ENCODE results near the gene OLIG1.

Gene OLIG1

DNA sequence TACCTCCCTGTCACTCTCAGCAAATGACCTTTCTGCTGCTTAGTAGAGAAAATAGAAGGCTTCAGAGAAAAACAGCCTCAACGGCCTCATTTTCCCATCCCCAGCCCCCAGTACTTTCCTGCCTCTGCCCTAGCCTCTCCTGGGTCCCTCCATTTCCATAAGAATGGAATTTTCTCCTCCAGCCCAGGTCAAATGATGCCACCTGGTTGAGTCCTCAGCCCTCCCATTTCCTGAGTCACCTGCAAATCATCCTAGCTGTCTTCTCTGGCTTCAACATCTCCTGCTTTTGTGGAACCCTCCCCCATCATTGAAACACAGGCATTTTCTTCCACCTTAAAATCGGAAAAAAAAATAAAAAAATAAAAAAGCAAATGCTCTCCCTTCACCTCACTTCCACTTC is 35.1 kb downstream of the OLIG1 start:
- no peak for DNase-seq

DNA sequence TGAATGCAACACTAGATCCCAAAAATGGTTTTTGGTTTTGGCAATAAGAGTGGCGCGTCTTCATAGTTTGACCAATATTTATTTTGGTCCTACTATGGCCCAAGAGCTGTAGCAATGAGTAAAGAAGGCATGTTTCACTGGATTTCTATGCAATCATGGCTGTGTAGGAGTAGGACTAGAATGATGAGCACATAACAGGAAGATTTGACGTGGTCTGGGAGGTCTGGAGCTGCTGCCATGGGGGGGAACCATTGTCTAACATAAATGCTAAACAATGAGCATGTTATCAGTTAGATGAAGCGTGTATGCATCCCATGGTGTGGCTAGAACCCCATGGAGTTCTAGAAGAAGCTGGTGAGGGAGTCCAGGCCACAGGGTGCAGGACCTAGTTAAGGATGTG is 38.3 kb downstream of the OLIG1 start:
- DNase-seq = no peak

DNA sequence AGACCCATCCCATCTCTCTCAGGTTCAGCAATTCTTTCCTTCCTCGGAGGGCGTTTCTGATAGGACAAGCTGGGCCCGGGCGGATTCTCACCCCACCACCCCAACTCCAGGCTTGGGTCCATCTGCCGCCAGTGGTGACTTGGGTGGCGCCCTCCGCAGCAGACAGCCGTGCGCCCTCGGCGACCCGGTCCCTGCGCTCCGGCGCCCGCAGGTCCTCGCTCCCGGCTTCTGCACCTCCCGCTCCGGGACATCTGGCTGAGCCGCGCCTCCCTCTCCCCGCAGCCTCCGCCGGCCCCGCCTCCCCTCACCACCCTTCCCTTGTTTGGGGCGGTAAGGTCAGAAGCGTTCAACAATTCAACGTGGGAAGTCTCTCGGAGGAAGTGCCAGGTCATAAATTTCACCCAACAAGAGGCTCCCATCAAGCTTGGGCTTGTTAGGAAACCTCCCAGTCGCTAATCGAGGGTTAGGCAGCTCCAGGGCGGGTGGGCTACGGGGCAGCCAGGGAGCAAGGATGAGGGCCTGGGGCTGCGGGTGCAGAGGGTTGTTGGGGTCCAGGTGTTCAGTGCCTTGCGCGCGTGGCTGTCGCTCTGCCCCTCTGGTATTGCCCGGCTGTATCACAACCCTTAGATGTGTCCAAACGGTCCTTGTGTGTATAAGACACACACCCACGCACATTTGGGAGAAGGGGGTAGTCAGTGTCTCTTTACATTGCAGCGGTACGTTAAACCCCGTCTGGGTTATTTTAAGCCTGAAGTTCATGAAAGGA is 39.8 kb downstream of the OLIG1 start:
- peak in 1 of 2 donors; percentile 13 for DNase-seq

DNA sequence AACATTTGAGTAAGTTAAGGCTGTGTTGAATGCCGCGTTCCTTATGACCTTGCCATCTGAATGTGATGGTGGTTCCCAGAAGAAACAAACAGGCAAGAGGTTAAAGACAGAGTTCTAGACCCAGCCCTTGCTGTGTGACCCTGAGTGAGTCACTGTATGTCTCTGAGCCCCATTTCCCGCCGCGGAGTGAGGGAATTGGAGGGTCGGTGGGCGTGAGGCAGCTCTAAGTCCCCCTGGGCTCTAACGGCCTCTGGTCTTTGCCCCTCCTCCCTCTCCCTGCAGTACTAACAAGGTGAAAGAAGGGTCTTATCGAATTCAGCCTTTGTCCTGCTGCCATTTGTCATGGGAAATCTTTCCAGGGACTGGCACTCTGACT is 40.4 kb downstream of the OLIG1 start:
- no peak for DNase-seq

DNA sequence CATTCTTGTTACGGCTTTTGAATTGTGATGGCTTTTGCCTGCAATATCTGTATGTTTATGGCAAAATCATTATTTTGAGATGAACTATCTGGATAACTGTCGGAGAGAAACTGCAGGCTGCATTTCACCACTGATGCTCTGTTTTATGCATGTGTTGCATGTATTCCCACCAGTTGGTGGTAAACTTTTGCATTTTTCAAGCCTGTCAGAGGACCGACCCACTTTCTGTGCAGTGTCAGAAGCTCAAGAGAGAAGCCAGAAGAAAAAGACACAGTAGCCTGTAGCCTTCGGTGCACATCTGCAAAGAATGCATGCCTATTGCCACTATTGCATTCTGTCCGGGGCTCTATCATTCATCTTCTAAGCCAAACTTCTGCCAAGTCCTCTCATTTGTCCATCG is 41.6 kb downstream of the OLIG1 start:
- DNase-seq = no peak

DNA sequence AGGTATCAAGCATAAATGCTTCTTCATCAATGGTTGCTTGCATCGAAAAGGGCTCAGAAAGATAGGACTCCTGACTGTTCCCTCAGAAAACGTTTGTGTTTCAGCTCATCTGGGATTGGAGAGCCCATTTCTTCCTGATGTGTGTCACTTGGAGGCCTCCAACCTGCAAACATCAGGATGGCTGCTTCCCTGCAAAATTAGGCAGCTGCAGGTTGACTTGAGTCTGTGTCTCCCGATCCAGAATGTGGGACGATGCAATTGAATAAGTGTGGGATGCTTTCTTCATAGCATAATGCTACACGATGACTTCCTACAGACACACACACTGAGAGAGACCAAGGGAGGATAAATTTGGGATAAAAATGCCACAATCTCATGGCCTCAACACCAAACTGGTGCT is 42.2 kb downstream of the OLIG1 start:
- DNase-seq = no peak

DNA sequence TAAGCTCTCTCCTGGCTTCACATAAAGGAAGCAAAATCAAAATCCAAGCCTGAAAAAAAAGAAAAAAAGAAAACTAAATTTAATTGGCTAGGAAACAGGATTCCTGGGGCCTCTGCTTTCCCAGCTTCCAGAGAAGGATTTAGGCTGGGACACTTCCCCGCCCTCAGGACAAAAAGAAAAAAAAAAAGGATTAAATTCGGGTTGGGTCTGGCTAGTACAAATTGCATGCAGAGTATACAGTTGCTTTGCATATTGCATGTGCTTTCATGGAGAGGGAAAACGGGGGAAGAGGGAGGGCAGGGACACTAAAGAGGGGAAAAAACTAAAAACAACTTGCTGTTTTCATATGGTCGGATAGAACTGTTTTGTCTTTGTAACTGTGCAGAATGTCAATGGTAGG is 42.7 kb downstream of the OLIG1 start:
- no peak for DNase-seq

DNA sequence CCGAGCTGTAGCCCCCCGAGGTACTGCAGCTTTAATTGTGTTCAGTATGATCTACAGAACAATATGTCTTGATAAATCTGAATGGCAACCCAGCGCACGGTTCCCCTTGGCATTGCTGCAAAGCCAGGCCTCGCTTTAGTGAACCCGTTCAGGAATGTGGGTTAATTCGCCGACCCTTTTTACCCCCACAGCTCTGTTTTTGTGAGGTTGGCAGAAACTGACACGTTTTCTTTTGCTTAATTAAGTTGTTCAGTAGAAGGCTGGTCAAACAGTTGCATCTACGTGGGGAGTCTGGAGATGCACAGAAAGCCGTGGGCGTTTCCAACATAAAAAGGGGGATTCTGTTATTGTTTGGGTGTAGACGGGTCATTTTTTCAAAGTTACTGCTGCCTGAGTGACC is 43.2 kb downstream of the OLIG1 start:
- DNase-seq = no peak

DNA sequence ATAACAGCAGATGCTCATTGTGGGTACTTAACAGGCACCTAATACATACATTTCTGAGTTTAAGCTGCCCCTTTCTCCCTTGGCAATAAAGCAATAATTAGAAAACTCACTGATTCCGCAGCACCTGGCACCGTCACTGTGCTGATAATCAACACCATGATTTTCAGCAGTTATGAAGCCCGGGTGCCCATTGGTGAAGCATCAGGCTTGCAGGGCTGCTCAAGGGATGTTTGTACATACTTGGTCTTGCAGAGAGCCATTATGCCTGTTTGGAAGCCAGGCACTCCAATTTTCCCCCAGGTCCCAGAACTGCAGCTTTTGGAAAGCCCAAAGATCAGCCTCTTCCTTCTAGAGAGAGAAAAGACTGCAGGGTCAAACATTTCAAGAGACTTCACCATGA is 44.3 kb downstream of the OLIG1 start:
- no peak for DNase-seq

DNA sequence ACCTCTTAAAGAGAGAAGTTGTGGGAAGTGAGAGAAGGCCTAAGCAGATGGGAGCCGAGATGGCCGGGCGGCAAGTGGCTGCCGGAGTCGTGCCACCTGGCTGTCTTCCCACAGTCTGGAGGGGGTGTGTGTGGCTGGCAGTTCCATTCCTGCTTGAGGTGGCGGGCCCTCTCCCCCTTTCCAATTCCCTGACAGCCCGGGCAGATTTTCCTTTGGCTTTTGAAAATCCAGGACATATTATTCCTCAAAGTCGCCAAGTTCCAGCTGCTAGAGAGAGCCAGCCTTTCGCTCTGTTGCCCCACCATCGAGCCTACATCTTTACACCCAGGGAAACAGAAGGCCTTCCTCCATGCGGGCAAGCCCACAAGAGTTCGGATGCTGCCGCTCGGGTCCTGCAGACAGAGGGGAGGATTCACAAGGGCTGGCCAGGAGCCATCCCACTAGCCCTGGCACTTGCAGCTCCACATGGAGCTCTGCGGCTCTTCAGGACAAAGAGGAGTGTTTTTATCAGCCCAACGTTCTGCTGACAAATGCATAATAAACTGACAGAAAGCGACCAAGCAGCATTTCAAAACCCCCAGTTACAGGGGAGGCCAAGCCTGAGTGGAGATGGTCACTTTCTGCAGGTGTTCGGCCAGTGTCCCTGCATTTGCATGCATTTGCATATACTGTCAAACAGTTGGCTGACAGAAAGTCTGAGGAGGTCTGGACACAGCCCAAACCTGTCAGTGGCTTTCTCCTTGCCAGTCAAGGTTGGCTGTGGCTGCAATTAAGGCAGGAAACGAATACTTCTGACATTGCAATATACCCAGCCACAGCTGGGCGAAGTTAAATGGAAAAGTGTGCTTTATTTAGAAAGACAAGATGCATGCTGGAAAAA is 45.9 kb downstream of the OLIG1 start:
- no peak for DNase-seq

DNA sequence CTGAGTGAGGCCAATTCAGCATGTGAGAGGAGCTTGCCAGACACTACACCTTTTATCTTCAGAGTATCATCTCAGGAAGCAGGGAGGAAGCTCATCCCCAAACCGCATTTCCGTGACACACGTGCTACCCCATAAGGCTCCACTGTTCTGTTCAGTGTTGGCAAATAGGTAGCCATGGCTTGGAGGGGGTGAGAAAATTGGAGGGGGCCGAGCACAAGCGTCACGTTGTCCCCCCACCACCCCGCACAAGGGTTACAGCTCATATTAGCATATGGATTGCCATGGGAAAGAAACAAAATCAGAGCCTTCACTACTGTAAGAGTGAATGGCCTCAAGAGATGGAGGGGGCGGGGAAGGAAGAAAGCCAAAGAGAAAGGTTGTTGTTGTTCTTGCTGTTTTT is 46.7 kb downstream of the OLIG1 start:
- peak in 1 of 2 donors; percentile 15 for DNase-seq

DNA sequence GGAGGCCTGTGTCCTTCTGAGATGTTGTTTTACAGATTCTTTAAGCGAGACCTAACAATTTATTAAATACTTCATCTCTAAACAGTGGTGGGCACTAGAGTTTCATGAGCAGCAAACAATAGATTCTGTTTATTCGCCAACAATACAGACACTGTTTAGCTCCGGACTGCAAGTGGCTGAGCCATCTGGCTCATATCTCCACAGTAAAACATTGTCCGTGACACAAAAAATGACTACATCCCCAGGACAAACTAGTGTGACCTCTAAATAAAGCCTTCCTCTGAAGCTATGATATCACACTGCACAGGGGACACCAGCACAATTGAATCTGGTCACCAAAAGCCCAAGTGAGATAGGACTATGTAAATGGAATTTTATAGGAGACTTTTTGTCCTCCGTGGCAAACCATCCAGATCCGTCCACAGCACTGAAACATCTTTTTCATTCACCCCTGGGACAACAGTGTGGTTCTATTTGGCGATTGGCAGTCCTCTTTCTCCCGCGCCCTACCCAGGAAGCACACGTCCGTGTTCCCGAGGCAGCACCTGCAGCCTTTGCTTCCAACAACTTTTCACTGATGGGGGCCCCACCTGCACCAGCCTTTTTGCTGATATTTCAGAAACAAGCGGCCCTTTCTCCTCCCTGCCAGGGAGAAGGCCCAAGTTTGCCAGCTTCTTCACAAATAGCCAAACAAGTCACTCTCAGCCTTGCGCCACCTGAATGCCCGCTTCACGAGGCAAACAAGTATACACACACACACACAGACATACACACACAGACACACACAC is 47.4 kb downstream of the OLIG1 start:
- no peak for DNase-seq
